AG09319 (cell line): ENCODE results near the gene MINAR1.

Experiments
- DNase-seq: peaks from one replicate; pipeline ENCODE4 v3.0.0-alpha.2; 2010; ENCODE audit warnings: low read depth; ENCODE audit errors: extremely low read depth
- CTCF ChIP-seq: IDR thresholded peaks from 2 replicates; pipeline ENCODE4 v1.5.1; 2011; ENCODE audit warnings: low read depth, mild to moderate bottlenecking, inconsistent platforms, low read length, moderate library complexity

The MINAR1 gene

GRCh38 chr15:79472446-79472845, 40.3 kb downstream of the MINAR1 start:
- DNase-seq, result no peak
- TF ChIP-seq CTCF, result no peak

- no peak for DNase-seq
- TF ChIP-seq CTCF, result no peak
Measured at GRCh38 chr15:79474252-79474651, 42.1 kb downstream of the MINAR1 start.

GRCh38 chr15:79475306-79475705, 43.2 kb downstream of the MINAR1 start:
- no peak for DNase-seq
- no peak for TF ChIP-seq CTCF

- DNase-seq, result no peak
- TF ChIP-seq CTCF, result no peak
Measured at GRCh38 chr15:79478108-79478507, 46.0 kb downstream of the MINAR1 start.

- no peak for DNase-seq
- TF ChIP-seq CTCF, result no peak
Measured at GRCh38 chr15:79479616-79480015, 47.5 kb downstream of the MINAR1 start.

- no peak for DNase-seq
- no peak for TF ChIP-seq CTCF
Measured at GRCh38 chr15:79481793-79482192, 49.7 kb downstream of the MINAR1 start.
